ENCODE results near the gene ACOX3. TPM values are rescaled to one million over a fixed set of nuclear protein-coding genes. Genes with fewer than 3 reads are reported as not detected.

ACOX3 gene
- total and polyA plus RNA-seq, 10 of the 15 experiments (the other 5 are each of a cell fraction or from before 2014, with no cell fraction given) = 2.0 to 24.5 (median 14.0) TPM

DNA sequence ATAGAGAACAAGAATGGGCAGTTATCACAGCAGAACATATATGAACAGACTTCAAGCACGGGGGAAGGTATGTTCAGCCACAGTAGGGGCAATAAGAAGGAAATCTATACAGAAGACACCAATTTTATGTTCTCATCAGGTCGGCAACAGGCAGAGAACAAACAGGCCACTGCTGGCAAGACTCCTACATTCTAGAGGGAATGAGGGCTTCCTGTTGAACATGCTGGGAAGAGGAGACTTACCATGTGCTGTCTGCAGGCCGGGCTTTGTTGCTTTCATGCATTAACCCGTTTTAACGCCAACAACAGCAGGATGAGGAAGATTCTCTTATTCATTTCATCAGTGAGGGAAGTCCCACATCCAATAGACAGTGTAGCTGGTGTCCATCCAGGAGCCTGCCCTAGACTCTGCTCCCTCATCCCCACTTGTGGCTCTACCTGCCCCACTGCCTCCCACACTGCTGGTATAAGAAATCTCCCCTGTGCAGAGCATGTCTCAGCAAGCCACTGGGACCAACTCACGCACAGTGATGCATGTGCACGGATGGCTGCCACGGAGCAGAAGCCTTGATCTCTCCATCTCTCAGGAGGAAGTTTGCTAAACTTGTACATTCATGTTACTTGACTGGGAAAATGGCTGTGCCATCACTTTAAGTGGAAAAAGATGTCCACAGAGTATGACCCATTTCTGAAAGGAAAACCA, 84.5 kb downstream of the ACOX3 start:
- intact Hi-C loops (cut with micrococcal nuclease; ENCODE audit: unreplicated experiment) = no loop called here
- no peak for FAIRE-seq

DNA sequence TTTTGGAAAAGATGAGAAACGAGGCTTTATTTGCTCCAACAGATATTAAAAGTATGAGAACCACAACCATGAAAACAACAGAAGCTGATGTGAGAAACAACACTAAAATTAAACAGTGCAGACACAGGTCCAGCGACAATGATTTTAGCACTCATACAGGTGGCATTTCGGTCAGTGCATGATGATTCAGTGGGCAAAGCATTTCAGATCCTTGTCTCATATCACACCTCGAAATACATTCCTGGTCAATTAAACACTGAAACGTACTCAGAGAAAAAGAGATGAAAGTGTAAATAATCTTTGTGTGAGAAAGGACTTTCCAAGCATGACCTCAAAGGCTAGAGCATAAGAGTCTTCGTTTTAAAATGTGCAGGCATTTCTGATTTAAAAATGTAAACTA, 85.2 kb downstream of the ACOX3 start:
- ChIA-PET CTCF (no interaction called here), POLR2A (no interaction called here), RAD21 (ENCODE audit: unreplicated experiment) (no interaction called here), SMC1A (ENCODE audit: uncharacterized antibody, unreplicated experiment) (no interaction called here)
- H3K4me1 ChIP-seq (ENCODE audit: control insufficient read depth, insufficient read depth, low read length) = no peaks in the 10 kb centered on the region
- no TSS peak for BruUV-seq (replicated peaks)
- ATAC-seq (peak; percentile 36; the same call in 2 of the 3 replicates), FAIRE-seq (no peak), DNase-seq (ENCODE audit: low read depth, low spot score) (no peak)
- intact Hi-C loops (cut with micrococcal nuclease; ENCODE audit: unreplicated experiment) = no loop called here
- H3K36me3 ChIP-seq (ENCODE audit: control insufficient read depth in 2 of 2, insufficient read depth in 2 of 2, low read length in 1 of 2) = no peaks in the 10 kb centered on the region
- H3K4me2 ChIP-seq (ENCODE audit: control insufficient read depth, insufficient read depth) = no peak overlapping the region
- H4K20me1 ChIP-seq (ENCODE audit: control insufficient read depth, insufficient read depth) = no peaks in the 10 kb centered on the region
- no peaks in the 10 kb centered on the region; the same call in 2 of the 3 replicates for H3K9me3 ChIP-seq (replicated peaks; ENCODE audit: control insufficient read depth, insufficient read depth, low read length)
- no peak overlapping the region for H3K27ac ChIP-seq (ENCODE audit: control insufficient read depth, insufficient read depth)
- no peak overlapping the region for H2AFZ ChIP-seq (ENCODE audit: control insufficient read depth, low read depth, low read length)
- peaks cover 0 to 2% of the 10 kb centered on the region in 2 experiments; a peak in 2 of 4 replicates for H3K27me3 ChIP-seq (replicated peaks in 1 of 2; ENCODE audit: control insufficient read depth in 2 of 2, insufficient read depth in 2 of 2, low read length in 1 of 2)
- no peak overlapping the region for H3K4me3 ChIP-seq
- 35% methylated on average over 6 of the region's 6 CpGs for WGBS (ENCODE audit: insufficient coverage, insufficient replicate concordance, low lambda C conversion rate, missing lambda C conversion rate)
- TF ChIP-seq MTA2 (IDR thresholded peaks at IDR 0.05; ENCODE audit: low read depth) (peak; percentile 81), MEF2B (IDR thresholded peaks at IDR 0.05; ENCODE audit: partially characterized antibody, poor library complexity, severe bottlenecking) (peak; percentile 16), SRF (IDR thresholded peaks at IDR 0.05; ENCODE audit: low read depth in 2 of 2, low read length in 2 of 2) (no peak), ATF7 (IDR thresholded peaks at IDR 0.05; ENCODE audit: low read depth) (peak; percentile 35; the same call in 1 of the 2 replicates), NR2F1 (conservative IDR thresholded peaks at IDR 0.05) (0 out of 2 replicates have a peak, but pooled peaks have one; percentile 43), BMI1 (IDR thresholded peaks at IDR 0.05; ENCODE audit: borderline replicate concordance) (0 out of 2 replicates have a peak, but pooled peaks have one; percentile 8), NFYA (IDR thresholded peaks at IDR 0.05; ENCODE audit: borderline replicate concordance, low read depth, low read length) (no peak), SMAD1 (IDR thresholded peaks at IDR 0.05; ENCODE audit: low read depth, partially characterized antibody) (peak; percentile 38)
- TF ChIP-seq, protein P1, sequence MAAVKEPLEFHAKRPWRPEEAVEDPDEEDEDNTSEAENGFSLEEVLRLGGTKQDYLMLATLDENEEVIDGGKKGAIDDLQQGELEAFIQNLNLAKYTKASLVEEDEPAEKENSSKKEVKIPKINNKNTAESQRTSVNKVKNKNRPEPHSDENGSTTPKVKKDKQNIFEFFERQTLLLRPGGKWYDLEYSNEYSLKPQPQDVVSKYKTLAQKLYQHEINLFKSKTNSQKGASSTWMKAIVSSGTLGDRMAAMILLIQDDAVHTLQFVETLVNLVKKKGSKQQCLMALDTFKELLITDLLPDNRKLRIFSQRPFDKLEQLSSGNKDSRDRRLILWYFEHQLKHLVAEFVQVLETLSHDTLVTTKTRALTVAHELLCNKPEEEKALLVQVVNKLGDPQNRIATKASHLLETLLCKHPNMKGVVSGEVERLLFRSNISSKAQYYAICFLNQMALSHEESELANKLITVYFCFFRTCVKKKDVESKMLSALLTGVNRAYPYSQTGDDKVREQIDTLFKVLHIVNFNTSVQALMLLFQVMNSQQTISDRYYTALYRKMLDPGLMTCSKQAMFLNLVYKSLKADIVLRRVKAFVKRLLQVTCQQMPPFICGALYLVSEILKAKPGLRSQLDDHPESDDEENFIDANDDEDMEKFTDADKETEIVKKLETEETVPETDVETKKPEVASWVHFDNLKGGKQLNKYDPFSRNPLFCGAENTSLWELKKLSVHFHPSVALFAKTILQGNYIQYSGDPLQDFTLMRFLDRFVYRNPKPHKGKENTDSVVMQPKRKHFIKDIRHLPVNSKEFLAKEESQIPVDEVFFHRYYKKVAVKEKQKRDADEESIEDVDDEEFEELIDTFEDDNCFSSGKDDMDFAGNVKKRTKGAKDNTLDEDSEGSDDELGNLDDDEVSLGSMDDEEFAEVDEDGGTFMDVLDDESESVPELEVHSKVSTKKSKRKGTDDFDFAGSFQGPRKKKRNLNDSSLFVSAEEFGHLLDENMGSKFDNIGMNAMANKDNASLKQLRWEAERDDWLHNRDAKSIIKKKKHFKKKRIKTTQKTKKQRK (IDR thresholded peaks at IDR 0.05; ENCODE audit: low read depth, low read length) = no peak
- TF ChIP-seq, protein P2, sequence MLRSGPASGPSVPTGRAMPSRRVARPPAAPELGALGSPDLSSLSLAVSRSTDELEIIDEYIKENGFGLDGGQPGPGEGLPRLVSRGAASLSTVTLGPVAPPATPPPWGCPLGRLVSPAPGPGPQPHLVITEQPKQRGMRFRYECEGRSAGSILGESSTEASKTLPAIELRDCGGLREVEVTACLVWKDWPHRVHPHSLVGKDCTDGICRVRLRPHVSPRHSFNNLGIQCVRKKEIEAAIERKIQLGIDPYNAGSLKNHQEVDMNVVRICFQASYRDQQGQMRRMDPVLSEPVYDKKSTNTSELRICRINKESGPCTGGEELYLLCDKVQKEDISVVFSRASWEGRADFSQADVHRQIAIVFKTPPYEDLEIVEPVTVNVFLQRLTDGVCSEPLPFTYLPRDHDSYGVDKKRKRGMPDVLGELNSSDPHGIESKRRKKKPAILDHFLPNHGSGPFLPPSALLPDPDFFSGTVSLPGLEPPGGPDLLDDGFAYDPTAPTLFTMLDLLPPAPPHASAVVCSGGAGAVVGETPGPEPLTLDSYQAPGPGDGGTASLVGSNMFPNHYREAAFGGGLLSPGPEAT (IDR thresholded peaks at IDR 0.05; ENCODE audit: low read depth) = peak; percentile 32; the same call in 1 of the 2 replicates
- in situ Hi-C loops (cut with MboI) = no loop called here
- no peak overlapping the region for H3K9ac ChIP-seq (ENCODE audit: control insufficient read depth, insufficient read depth, low read length)
- H3K79me2 ChIP-seq (ENCODE audit: control insufficient read depth, insufficient read depth, low read length) = no peaks in the 10 kb centered on the region

More for the DNA sequence above, 84.5 kb downstream of the ACOX3 start:
- RAD21 ChIA-PET (ENCODE audit: unreplicated experiment) = no interaction called here
- H3K27me3 ChIP-seq (replicated peaks in 1 of 2; ENCODE audit: control insufficient read depth in 2 of 2, insufficient read depth in 2 of 2, low read length in 1 of 2) = peaks cover 0 to 2% of the 10 kb centered on the region in 2 experiments; a peak in 2 of 4 replicates
- H2AFZ ChIP-seq (ENCODE audit: control insufficient read depth, low read depth, low read length) = no peak overlapping the region
- H3K36me3 ChIP-seq (ENCODE audit: control insufficient read depth in 2 of 2, insufficient read depth in 2 of 2, low read length in 1 of 2) = no peaks in the 10 kb centered on the region
- no peaks in the 10 kb centered on the region for H3K79me2 ChIP-seq (ENCODE audit: control insufficient read depth, insufficient read depth, low read length)
- H3K4me3 ChIP-seq = no peak overlapping the region
- no peak overlapping the region for H3K27ac ChIP-seq (ENCODE audit: control insufficient read depth, insufficient read depth)
- DNase-seq (ENCODE audit: low read depth, low spot score) (no peak), ATAC-seq (no peak)
- H3K9me3 ChIP-seq (replicated peaks; ENCODE audit: control insufficient read depth, insufficient read depth, low read length) = no peaks in the 10 kb centered on the region; the same call in 2 of the 3 replicates
- SMC1A ChIA-PET (ENCODE audit: uncharacterized antibody, unreplicated experiment) = no interaction called here
- no peaks in the 10 kb centered on the region for H4K20me1 ChIP-seq (ENCODE audit: control insufficient read depth, insufficient read depth)
- POLR2A ChIA-PET = no interaction called here
- TF ChIP-seq IKZF1 (conservative IDR thresholded peaks at IDR 0.05) = 0 out of 2 replicates have a peak, but pooled peaks have one; percentile 12
- no peak for TF ChIP-seq NBN (IDR thresholded peaks at IDR 0.05)
- no peak for TF ChIP-seq SMARCA5 (IDR thresholded peaks at IDR 0.05)
- BruUV-seq (replicated peaks) = no TSS peak
- CTCF ChIA-PET = no interaction called here
- in situ Hi-C loops (cut with MboI) = no loop called here
- H3K9ac ChIP-seq (ENCODE audit: control insufficient read depth, insufficient read depth, low read length) = no peak overlapping the region
- no peak overlapping the region for H3K4me2 ChIP-seq (ENCODE audit: control insufficient read depth, insufficient read depth)
- no peaks in the 10 kb centered on the region for H3K4me1 ChIP-seq (ENCODE audit: control insufficient read depth, insufficient read depth, low read length)
- WGBS (ENCODE audit: insufficient coverage, insufficient replicate concordance, low lambda C conversion rate, missing lambda C conversion rate) = 14% methylated on average over 8 of the region's 8 CpGs
